ENCODE results near the gene ZBTB11. TPM values are rescaled to one million over a fixed set of nuclear protein-coding genes. Genes with fewer than 3 reads are reported as not detected.

ZBTB11 gene
- total RNA-seq, 1 experiment from 2014 or later, result 14.8 TPM

DNA sequence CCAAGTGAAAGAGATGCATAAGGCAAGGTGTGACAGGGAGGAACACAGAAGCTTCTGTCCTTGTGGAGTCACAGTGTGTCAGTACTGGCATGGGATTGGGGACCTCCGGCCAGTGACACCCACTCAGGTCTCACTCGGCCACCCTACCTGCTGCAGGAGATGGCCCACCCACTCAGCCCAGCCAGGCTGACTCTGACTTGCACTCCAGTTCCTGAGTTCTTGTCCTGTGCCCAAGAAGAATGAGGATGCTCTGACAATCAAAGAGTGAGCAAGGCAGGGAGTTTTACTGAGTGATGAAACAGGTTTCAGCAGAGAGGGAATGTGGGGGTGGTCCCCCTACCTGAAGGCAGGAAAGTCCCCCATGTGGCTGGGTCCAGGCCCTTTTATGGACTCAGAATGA, 52.1 kb downstream of the ZBTB11 start:
- no peak overlapping the region for H4K5ac ChIP-seq (ENCODE audit: insufficient read length, low read depth, low read length)
- no peak overlapping the region for H3T11ph ChIP-seq (ENCODE audit: low read length)
- no peak overlapping the region for H3K4me3 Mint-ChIP-seq
- H3K4me2 ChIP-seq (ENCODE audit: insufficient read depth, insufficient read length, low read length), result no peak overlapping the region
- no peaks in the 10 kb centered on the region; the same call in 1 of the 2 replicates for H3K4me1 ChIP-seq (ENCODE audit: insufficient read depth, low read length)
- no peak overlapping the region for H2BK120ac ChIP-seq (ENCODE audit: low read depth, low read length, poor library complexity, severe bottlenecking)
- peaks cover 10% of the 10 kb centered on the region for H3K9me3 ChIP-seq (ENCODE audit: control insufficient read depth, low read depth, low read length)
- H3K27me3 Mint-ChIP-seq (ENCODE audit: low read depth), result no peaks in the 10 kb centered on the region; the same call in none of the 2 replicates
- H3K79me2 ChIP-seq (ENCODE audit: insufficient read depth, low read length), result no peaks in the 10 kb centered on the region
- H3K9ac ChIP-seq (ENCODE audit: extremely low read depth, insufficient read length, low read length), result no peak overlapping the region
- H3K18ac ChIP-seq (ENCODE audit: insufficient read length, low read depth, low read length), result no peak overlapping the region
- DNase-seq, result peak; percentile 20
- H2BK5ac ChIP-seq (ENCODE audit: insufficient read length, low read length), result no peak overlapping the region
- H2BK20ac ChIP-seq (ENCODE audit: low read depth, low read length, poor library complexity, severe bottlenecking), result no peak overlapping the region
- no peaks in the 10 kb centered on the region for H3K23me2 ChIP-seq (ENCODE audit: insufficient read length, low read depth, low read length, poor library complexity, severe bottlenecking)
- peaks cover 0 to 16% (median 15%) of the 10 kb centered on the region in 3 experiments; a peak in 4 of 7 replicates for H3K36me3 Mint-ChIP-seq (ENCODE audit: insufficient read depth in 1 of 3, low read depth in 3 of 3)
- no peak overlapping the region for H3K56ac ChIP-seq (ENCODE audit: insufficient read length, low read depth, low read length)
- H3K27me3 ChIP-seq (ENCODE audit: insufficient read depth, low read length), result no peaks in the 10 kb centered on the region
- H4K8ac ChIP-seq (replicated peaks; ENCODE audit: insufficient read length, low read depth, low read length), result no peak overlapping the region
- peaks cover 0 to 5% of the 10 kb centered on the region in 2 experiments; a peak in 1 of 4 replicates for H3K4me1 Mint-ChIP-seq
- peaks cover 9 to 16% of the 10 kb centered on the region in 2 experiments for H3K9me3 Mint-ChIP-seq
- H3K27ac Mint-ChIP-seq, result no peak overlapping the region; a peak in 1 of 7 replicates
- no peak overlapping the region for H2AK5ac ChIP-seq (ENCODE audit: insufficient read length, low read length)
- H2BK15ac ChIP-seq (ENCODE audit: low read depth, low read length), result no peak overlapping the region
- no peak overlapping the region for H3K4ac ChIP-seq (ENCODE audit: low read depth, low read length)
- H4K91ac ChIP-seq (ENCODE audit: insufficient read length, low read depth, low read length), result no peak overlapping the region
- no peaks in the 10 kb centered on the region for H3K79me1 ChIP-seq (ENCODE audit: insufficient read depth, low read depth, low read length, poor library complexity, severe bottlenecking)
- H4K20me1 ChIP-seq (ENCODE audit: control insufficient read depth, insufficient read depth, insufficient read length), result no peaks in the 10 kb centered on the region
- H2AFZ ChIP-seq (ENCODE audit: low read length), result no peak overlapping the region
- H2BK12ac ChIP-seq (ENCODE audit: insufficient read length, low read depth, low read length), result no peak overlapping the region
- H3K27ac ChIP-seq (ENCODE audit: insufficient read length, low read depth, low read length), result no peak overlapping the region
- H3K14ac ChIP-seq (ENCODE audit: insufficient read depth, low read length), result no peak overlapping the region
- TF ChIP-seq, protein P1, sequence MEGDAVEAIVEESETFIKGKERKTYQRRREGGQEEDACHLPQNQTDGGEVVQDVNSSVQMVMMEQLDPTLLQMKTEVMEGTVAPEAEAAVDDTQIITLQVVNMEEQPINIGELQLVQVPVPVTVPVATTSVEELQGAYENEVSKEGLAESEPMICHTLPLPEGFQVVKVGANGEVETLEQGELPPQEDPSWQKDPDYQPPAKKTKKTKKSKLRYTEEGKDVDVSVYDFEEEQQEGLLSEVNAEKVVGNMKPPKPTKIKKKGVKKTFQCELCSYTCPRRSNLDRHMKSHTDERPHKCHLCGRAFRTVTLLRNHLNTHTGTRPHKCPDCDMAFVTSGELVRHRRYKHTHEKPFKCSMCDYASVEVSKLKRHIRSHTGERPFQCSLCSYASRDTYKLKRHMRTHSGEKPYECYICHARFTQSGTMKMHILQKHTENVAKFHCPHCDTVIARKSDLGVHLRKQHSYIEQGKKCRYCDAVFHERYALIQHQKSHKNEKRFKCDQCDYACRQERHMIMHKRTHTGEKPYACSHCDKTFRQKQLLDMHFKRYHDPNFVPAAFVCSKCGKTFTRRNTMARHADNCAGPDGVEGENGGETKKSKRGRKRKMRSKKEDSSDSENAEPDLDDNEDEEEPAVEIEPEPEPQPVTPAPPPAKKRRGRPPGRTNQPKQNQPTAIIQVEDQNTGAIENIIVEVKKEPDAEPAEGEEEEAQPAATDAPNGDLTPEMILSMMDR (conservative IDR thresholded peaks at IDR 0.05), result no peak
- no peak overlapping the region for H3K23ac ChIP-seq (ENCODE audit: insufficient read length, low read depth, low read length)
- WGBS (ENCODE audit: extremely low coverage, insufficient read length, low lambda C conversion rate), result no CpG with 5 or more reads among the region's 2 CpGs

Data from H9 (cell line).